HG03280 (cell line): ENCODE measurements around the gene ERC2.
"Not testable (repeated sequence)": the region's sequence is repeated elsewhere in the genome, so short reads cannot be mapped to it uniquely, and the experiment has no call there.

Experiments used
- ATAC-seq: cut with Tn5 transposase; IDR thresholded peaks from one replicate; pipeline ENCODE4 v1.9.1; 2021; ENCODE audit warnings: mild to moderate bottlenecking, moderate library complexity; ENCODE audit not compliant: unreplicated experiment

ERC2 gene

GRCh38 chr3:55858727-55859126 lies 609.5 kb downstream of the ERC2 start:
- no peak for ATAC-seq

GRCh38 chr3:55858302-55858701 lies 610.0 kb downstream of the ERC2 start:
- ATAC-seq: no peak

DNA sequence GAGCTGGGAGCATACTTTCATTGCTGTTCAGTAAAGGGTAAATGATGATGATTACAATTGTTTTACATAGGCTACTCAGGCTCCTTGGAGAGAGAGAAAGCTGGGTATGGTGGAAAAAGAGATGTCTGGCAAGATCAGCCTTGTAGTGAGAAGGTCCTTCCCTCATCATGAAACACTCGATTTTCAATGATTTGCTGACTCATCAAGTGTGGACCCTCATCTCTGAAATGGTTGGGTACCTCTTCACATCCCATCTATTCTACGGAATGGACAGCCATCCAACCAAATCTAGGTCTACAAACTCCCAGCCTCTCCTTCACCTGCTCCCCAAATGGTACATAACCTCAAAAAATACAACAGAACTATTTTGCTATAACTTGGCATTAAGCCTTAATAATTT lies 610.6 kb downstream of the ERC2 start:
- ATAC-seq: no peak

DNA sequence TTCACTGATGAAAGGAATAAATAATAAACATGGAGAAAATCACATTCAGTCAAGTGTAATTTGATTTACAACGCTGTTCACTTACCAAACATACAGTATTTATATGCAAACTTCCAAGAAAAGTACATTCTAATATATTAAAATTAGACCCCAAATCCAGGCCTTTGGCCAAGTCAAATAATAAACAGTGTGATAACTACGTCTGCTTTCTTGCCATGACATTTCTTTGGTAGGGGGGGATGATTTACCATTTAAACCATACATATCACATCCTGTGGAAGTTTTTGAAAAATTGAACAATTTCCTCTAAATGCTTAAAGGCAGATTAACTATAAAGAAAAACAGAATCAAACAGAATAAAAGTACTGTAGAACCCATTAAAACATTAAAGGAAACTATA lies 613.0 kb downstream of the ERC2 start:
- no peak for ATAC-seq

DNA sequence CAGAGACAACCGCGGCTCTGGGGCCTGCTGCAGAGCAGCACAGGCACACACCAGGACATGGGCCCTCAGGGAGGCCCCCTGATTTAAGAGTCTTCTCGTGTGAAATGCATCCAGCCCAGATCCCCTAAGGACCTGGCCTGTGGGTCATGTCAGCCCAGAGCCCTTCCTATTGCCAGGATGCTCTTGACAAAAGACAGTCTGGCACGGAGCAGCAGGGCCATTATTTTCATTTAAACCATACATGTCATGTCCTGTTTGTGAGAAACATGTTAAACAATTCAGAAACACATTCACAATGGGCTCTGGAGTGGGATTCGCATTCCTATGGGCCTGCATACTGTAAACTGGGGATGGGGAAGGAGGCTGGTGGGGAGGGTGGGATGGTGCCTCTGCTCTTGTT lies 613.8 kb downstream of the ERC2 start:
- ATAC-seq: no peak

DNA sequence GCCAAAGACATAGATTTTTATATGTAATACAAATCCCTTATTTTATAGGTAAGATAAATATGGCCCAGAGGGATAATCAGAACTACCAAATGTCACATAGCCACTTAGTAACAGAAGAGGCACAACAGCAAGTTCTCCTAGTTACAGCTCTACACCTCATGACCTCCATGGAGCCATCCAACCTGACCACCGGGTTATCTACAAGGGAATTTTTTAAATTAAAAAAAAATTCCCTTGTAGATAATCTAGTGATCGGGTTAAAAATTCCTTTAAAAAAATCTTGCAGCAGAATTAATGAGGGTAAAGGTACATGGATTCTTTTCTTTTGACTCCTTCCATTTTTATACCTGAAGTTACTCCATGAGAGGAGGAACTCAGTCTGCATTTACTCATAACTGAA lies 615.9 kb downstream of the ERC2 start:
- ATAC-seq: no peak

GRCh38 chr3:55842204-55842603 lies 626.1 kb downstream of the ERC2 start:
- no peak for ATAC-seq

DNA sequence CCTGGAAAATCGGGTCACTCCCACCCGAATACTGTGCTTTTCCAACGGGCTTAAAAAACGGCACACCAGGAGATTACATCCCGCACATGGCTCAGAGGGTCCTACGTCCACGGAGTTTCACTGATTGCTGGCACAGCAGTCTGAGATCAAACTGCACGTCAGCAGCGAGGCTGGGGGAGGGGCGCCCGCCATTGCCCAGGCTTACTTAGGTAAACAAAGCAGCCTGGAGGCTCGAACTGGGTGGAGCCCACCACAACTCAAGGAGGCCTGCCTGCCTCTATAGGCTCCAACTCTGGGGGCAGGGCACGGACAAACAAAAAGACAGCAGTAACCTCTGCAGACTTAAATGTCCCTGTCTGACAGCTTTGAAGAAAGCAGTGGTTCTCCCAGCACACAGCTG lies 636.4 kb downstream of the ERC2 start:
- not testable (repeated sequence) for ATAC-seq

DNA sequence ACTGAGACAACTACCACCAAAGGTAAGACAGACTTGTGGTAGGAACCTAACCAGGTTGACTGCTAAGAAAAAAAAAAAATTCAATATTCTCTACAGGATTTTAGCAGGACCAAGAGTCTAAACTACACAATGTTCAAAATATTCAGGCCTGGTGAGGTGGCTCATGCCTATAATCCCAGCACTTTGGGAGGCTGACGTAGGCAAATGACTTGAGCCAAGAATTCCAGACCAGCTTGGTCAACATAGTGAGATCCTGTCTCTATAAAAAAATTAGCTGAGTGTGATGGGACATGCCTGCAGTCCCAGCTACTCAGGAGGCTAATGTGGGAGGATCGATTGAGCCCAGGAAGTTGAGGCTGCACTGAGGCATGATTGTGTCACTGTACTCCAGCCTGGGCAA lies 639.6 kb downstream of the ERC2 start:
- ATAC-seq: no peak

DNA sequence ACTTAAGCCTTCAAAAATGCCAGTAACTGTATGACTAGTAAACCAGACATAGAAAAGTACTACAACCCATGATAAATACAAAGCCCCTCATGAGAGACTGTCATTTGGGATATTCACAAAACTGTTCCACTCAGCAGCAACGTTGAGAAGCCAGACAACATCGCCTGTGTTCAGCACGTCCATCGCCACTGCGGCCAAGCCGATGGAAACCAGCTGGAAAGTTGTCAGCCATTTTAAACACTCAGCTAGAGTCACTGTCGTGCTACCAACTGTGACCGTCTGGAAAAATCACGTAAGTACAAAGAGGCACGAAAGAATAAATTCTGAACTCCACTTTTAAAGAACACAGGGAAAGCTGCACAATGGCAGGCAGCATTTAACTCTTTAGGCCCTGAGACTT lies 640.5 kb downstream of the ERC2 start:
- ATAC-seq: no peak

- ATAC-seq: no peak
These were observed 641.4 kb downstream of the ERC2 start for GRCh38 chr3:55826731-55827496.

GRCh38 chr3:55826097-55826496 lies 642.2 kb downstream of the ERC2 start:
- no peak for ATAC-seq

GRCh38 chr3:55824406-55824805 lies 643.9 kb downstream of the ERC2 start:
- no peak for ATAC-seq

- ATAC-seq: no peak
These were observed 644.4 kb downstream of the ERC2 start for GRCh38 chr3:55823829-55824228.

GRCh38 chr3:55823001-55823400 lies 645.3 kb downstream of the ERC2 start:
- ATAC-seq: no peak

- no peak for ATAC-seq
These were observed 649.3 kb downstream of the ERC2 start for GRCh38 chr3:55819005-55819404.

- ATAC-seq: no peak
These were observed 649.8 kb downstream of the ERC2 start for GRCh38 chr3:55818485-55818884.

- no peak for ATAC-seq
These were observed 651.3 kb downstream of the ERC2 start for GRCh38 chr3:55816794-55817576.

GRCh38 chr3:55815262-55815661 lies 653.0 kb downstream of the ERC2 start:
- no peak for ATAC-seq

DNA sequence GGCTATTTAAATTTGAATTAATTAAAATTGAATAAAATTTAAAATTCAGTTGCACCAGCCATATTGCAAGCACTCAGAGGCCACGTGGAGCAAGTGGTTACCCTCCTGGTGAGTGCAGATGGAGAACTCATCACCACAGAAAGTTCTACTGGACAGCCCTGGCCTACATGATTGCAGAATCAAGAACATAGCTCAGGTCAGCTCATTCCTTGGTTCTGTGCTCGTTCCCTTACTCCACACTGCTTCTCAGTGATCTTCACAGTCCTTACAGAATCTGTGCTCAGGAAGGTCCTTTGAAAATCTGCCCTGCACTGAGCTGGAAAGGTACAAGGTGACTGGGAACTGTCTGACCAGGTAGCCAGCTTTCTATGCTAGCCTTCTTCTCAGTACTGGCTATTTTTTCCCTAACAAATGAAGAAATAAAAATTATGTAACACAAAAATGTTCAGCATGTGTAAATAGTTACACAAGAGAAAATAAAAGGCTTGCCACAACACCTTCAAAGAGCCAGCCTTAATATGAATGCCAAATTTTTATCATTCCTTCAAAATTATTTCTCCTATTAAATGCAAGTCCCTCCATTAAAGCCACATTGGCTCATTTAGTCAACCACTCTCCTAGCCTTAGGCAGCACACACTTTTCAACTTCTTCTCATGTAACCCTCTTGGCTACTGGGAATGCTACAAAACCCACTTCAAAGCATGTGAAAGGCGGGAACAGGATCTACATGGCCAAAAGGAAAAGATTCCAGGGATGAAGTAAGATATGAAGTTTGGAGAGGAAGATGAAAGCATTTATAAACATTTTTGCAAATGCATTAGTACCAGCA lies 654.8 kb downstream of the ERC2 start:
- no peak for ATAC-seq

DNA sequence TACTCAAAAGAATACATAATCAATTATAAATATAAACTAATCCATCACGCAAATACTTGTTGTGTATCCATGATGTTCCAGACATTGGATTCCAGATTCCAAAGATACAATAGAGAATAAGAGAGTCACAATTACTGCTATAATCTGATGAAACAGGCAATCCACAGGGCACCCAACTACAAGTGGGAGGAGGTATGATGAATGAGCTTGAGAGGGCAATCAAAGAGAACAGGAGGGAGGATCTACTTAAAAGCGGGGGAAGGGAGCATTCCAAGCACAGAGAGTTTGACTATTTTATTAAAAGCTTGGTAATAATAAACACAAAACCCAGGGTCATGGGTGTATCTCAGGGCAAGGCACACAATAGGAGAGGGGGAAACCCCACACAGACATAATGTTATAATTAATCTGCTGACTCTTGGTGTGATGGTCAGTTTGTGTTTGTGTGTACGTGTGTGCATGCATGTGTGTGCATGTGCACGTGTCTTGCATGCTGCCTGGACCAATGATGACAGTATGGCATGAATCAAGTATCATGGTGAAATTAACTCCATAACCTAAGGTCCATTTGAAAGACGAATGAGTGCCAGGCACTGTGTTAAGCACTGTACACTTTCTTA lies 655.8 kb downstream of the ERC2 start:
- no peak for ATAC-seq
